ENCODE results near the gene SLC35G3.
A peak's percentile ranks its signal among the peaks of the same experiment; 100 is the strongest.
"Not testable (repeated sequence)": the region's sequence is repeated elsewhere in the genome, so short reads cannot be mapped to it uniquely, and the experiment has no call there.

Gene SLC35G3

GRCh38 chr17:35194001-35194400, at the start of gene SLC35G3:
Gene SLC35G3 (minus strand): TSS chr17:35194393. CDS start chr17:35194307, 86 bp downstream.
- DNase-seq, result not testable (repeated sequence)

DNA sequence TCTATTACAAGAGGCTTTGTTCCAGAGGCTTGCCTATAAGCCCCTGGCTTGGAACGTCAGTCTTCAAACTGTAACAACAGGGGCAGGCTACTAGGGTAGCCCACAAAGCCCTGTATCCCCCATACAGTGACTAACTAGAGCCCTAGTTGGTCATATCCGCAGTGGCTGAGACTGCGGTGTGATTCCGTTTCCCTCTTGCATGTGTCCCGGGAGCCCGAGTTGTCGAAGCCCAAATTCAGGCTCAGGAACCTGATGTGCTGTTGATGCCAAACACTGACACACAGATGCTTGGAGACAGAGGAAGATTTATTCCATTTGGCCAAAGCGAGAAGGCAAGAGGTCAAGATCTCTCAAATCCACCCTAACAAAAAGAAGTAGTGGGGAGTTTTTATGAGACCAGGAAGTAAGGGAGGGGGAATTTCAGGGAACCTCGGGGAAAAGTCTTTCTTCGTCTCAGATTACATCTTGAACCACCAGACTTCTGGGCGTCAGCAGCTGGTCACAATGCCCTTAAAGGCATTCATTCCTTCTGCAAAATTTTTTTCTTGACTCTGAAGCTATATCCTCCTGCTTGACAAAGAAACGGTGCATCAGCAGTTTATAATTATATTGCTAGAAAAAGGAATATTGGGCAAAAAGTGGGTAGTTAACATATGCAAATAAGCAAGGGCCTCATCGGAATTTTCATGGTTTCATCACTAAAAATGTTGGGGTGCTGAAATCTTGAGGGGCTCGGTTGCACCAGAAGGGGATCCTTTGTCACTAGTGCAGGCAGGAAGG, 49.6 kb upstream of the SLC35G3 start:
- peak in 14 of 51 donors; percentile 1 to 54 (median 24) for DNase-seq

DNA sequence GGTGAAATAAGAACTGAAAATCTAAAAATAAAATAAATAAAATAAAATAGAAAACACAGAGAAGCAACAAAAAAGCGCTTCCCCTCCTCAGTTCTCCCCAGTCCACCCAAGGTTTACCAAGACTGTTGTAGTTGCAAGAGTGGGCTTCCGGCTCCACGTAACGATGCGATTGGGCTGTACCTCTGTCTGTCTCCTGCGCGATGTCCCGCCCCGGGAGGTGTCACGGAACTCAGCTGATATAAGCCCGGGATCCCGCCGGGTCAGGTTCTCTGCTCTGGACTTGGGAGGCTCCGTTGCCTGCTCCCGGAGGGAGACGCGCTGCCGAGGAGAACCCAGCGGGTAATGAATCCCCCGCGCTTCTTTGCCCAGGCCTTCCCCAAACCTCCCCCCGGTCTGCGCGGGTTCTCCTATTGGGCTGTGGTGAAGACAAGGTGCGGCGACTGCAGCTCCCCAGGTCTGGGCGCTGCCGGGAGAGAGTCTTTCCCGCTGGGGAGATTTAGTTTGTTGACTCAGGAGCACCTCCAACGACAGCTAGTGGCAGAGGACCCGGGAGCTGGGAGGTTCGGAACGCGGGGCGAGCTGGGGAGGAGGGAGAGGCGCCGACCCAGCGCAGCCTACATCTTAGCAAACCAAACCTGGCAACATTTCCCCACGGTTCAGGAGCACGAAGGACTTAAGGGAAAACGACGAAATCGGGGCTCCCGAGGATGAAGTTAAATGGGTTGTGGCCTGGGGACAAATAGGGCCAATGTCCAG, 48.8 kb upstream of the SLC35G3 start, which contains the start of gene SLFN5:
Gene SLFN5 (plus strand): TSS at position 268 of the 756 bp plus-strand sequence. CDS start 15,619 bp downstream, outside the sequence.
- peak; percentile 18 to 95 (median 75) for DNase-seq

- peak in 18 of 51 donors; percentile 4 to 57 (median 32) for DNase-seq
These were observed 48.1 kb upstream of the SLC35G3 start for GRCh38 chr17:35242158-35242804.

GRCh38 chr17:35241520-35241919, 47.3 kb upstream of the SLC35G3 start:
- no peak for DNase-seq

GRCh38 chr17:35240861-35241260, 46.7 kb upstream of the SLC35G3 start:
- no peak for DNase-seq

DNA sequence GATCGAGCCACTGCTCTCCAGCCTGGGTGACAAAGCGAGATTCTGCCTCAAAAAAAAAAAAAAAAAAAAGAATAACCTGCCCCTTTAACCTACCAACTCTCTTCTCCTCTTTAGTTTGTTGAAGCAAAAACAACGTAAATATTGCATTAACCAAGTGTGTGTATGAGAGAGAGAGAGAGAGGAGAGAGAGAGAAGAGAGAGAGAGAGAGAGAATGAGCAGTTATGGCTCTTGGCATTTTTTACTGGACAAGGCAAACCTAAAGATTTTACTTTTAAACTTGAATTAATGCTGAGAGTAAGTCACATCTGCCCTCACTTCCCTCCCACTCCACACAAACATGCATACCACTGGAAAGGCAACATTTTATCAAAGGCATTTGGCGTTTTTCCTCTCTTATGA, 45.6 kb upstream of the SLC35G3 start:
- DNase-seq, result no peak

DNA sequence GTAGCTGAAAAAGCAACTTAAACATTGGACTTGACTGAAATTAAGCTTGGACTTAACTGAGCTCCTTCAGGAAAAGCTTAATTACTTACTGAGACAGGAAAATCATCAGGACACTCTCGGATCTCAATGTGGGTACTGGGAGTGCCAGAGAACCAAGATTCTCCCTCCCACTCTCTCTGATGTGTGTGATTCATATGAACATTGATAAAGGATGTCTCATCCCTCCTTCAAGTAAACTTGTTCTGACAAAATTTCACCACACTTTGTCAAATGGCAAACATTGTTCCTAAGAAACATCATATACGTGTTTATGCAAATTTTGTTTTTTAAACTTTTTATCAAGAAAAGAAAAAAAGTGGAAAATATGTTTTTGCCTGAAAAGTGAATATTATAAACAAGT, 44.6 kb upstream of the SLC35G3 start:
- no peak for DNase-seq

DNA sequence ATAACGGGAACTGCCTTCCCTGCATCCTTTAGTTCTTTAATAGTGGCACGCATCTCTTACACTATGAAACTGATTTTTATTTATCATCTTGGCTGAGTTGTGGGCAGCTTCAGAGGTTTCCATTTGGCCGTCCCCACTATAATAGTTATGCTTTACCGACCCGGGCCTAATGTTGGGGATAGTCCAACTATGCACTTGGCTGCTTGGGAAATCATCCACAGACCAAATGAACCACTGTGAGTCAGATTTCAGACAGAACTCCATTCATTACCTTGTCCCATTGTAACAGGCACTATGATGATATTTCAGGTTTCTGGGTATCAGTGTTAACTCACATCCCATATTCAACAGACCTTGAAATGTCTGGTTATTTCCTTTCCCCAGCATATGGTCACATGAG, 42.6 kb upstream of the SLC35G3 start:
- no peak for DNase-seq

- DNase-seq, result no peak
These were observed 41.7 kb upstream of the SLC35G3 start for GRCh38 chr17:35235917-35236316.

DNA sequence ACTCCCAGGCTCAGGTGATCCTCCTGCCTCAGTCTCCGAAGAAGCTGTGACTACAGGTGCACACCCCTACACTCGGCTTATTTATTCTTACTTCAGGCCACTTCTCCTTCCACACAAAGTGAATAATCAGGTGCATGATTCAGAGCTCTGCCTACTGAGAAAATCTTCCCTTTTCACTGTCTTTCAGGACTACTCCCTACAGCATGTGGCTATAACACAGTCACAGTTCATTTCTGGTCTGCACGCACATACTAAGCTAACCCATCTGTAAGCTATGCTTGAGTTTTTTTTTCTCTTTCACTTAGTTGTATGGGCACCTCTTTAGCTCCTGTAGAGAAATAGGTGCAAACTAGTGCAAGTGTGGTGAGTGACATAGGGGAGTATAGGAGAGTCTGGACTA, 41.1 kb upstream of the SLC35G3 start:
- DNase-seq, result no peak

- DNase-seq, result not testable (repeated sequence)
These were observed 40.1 kb upstream of the SLC35G3 start for GRCh38 chr17:35234315-35234714.

GRCh38 chr17:35229638-35230037, 35.4 kb upstream of the SLC35G3 start:
- no peak for DNase-seq

GRCh38 chr17:35227546-35227945, 33.4 kb upstream of the SLC35G3 start:
- no peak for DNase-seq

DNA sequence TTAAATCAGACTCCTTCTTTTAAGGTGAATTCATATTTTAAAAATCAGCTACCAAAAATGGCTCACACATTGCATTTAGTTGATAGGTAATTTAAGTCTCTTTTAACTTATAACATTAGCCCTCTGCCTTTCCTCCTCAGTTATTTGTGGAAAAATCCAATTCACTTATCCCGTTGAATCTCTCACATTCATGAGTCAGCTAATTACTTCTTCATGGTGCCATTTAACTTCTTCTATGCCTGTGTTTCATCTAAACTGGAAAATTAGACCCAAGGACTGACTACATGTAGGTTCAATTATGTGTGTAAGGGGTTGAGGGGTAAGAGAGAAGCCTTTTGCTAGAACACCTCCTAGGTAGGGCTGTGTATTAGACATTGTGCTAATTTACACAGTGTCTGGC, 30.2 kb upstream of the SLC35G3 start:
- DNase-seq, result no peak

GRCh38 chr17:35222452-35222851, 28.3 kb upstream of the SLC35G3 start:
- DNase-seq, result no peak

DNA sequence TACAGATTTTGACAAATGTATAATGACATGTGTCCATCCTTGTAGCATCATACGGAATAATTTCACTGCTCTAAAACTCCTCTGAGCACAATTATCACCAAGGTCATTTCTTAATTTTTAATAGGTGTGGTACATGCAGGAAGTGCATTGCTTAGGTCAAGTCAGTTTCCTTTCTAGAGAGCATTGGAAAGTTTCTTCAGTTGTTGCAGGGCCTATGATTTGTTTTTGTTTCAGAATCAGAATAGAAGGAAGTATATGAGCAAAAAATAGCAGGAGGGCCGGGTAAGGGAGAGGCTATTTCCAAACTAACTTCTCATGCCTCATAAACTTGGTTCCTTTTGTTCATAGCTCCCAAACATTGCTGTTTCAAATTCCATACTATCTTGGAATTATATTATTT, 24.7 kb upstream of the SLC35G3 start:
- no peak for DNase-seq

GRCh38 chr17:35217107-35217506, 22.9 kb upstream of the SLC35G3 start:
- DNase-seq, result no peak

- no peak for DNase-seq
These were observed 20.6 kb upstream of the SLC35G3 start for GRCh38 chr17:35214631-35215273.

DNA sequence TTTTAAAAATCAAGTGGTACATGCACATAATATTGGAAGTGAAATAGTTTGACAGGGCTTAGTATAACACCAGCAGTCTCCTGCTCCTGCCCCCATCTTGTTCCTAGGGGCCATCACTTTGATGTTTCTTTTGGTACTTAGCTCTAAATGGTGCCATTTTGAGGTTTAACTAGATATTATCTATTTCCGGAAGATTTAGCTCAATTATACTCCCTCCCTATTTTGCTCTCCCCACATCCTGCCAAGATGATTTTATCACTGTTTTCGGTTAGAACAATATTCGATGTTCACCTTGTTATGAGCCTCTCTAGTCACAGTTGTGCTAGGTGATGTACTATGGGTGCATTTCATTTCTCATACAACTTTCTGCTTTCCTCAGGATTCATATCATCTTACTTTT, 20.0 kb upstream of the SLC35G3 start:
- DNase-seq, result no peak

- DNase-seq, result no peak
These were observed 19.3 kb upstream of the SLC35G3 start for GRCh38 chr17:35213412-35213940.
